K562 (cell line): ENCODE measurements around the gene OLIG2. TPM values are rescaled to one million over a fixed set of nuclear protein-coding genes. Genes with fewer than 3 reads are reported as not detected.

Experiments used
- ATAC-seq: fragments of 200-7000 bp; cut with Tn5 transposase; 3 replicates; pipeline ENCODE4 v1.9.1; 2020; ENCODE audit warnings: moderate library complexity
- BruUV-seq: library from RNA; stranded (reverse); fragments of 400-500 nt; replicated peaks from 2 replicates; lab custom pipeline; 2021; lab: Mats Ljungman, UMichigan
- CTCF ChIA-PET: fragments of 300-600 bp; formaldehyde crosslinking; extraction: SDS; loops from one replicate; lab custom pipeline; 2021; ENCODE audit warnings: low intra/inter-chr PET ratio; lab: Yijun Ruan, JAX
- POLR2A ChIA-PET: fragments of 300-600, 350-650 bp; sonication (Branson Sonifier 250); formaldehyde crosslinking; extraction: SDS; loops from one replicate; lab custom pipeline; 2021; ENCODE audit warnings: antibody characterized with exemption, inconsistent platforms; lab: Yijun Ruan, JAX
- DNase-seq, 4 experiments: peaks; one replicate each; pipeline versions ENCODE4 v3.0.0 to v3.0.0-alpha.2; 2011 to 2018; ENCODE audit warnings: low spot score in 3 of 4, mixed read lengths in 3 of 4; ENCODE audit errors: extremely low read depth in 1 of 4
- FAIRE-seq: peaks from 2 replicates; lab custom pipeline; 2011; peaks lifted over from hg19 to GRCh38; lab: Jason Lieb, UNC
- H2AFZ ChIP-seq: 2 replicates; pipeline ENCODE4 v1.6.0; 2011; ENCODE audit warnings: low read depth, low read length, control low read depth, inconsistent platforms
- H3K27ac ChIP-seq: fragments of 200-600 bp; 3 replicates; pipeline ENCODE4 v1.8.0; 2011; ENCODE audit warnings: low read depth, mild to moderate bottlenecking, control low read depth, inconsistent platforms, low read length, moderate library complexity, mixed read lengths; ENCODE audit errors: extremely low read depth
- H3K27me3 ChIP-seq, 2 experiments: fragments of 300-600 bp in 1 of 2; 2 replicates in 1 of 2; 3 replicates in 1 of 2; pipeline versions ENCODE4 v1.6.0 to v1.8.0; 2011; ENCODE audit warnings: inconsistent platforms in 2 of 2, low read length in 2 of 2, mild to moderate bottlenecking in 1 of 2, mixed read lengths in 1 of 2, moderate library complexity in 1 of 2; ENCODE audit not compliant: control insufficient read depth in 2 of 2, insufficient read depth in 2 of 2
- H3K36me3 ChIP-seq: fragments of 300-600 bp; 3 replicates; pipeline ENCODE4 v1.8.0; 2011; ENCODE audit warnings: mild to moderate bottlenecking, low read length, inconsistent platforms; ENCODE audit not compliant: control insufficient read depth, insufficient read depth
- H3K4me1 ChIP-seq, 2 experiments: fragments of 200-600 bp in 1 of 2; replicated peaks in 1 of 2; 2 replicates in 1 of 2; 3 replicates in 1 of 2; pipeline versions ENCODE4 v1.5.1 to v1.8.0; 2011; ENCODE audit warnings: inconsistent platforms in 2 of 2, low read length in 2 of 2, mild to moderate bottlenecking in 1 of 2, mixed read lengths in 1 of 2, moderate library complexity in 1 of 2; ENCODE audit not compliant: control insufficient read depth in 2 of 2, insufficient read depth in 2 of 2
- H3K4me2 ChIP-seq: 2 replicates; pipeline ENCODE4 v1.6.1; 2011; ENCODE audit warnings: low read length, control low read depth, inconsistent platforms, mixed read lengths; ENCODE audit not compliant: insufficient read depth
- H3K4me3 ChIP-seq: fragments of 200-600 bp; sonication (generic), shearing (Covaris generic); 2 replicates; pipeline ENCODE4 v1.5.1; 2016; ENCODE audit warnings: control low read depth, inconsistent platforms
- H3K79me2 ChIP-seq: fragments of 200-600 bp; 3 replicates; pipeline ENCODE4 v1.8.0; 2011; ENCODE audit warnings: low read length, inconsistent platforms; ENCODE audit not compliant: control insufficient read depth, insufficient read depth
- H3K9ac ChIP-seq, 2 experiments: 2 replicates each; pipeline versions ENCODE4 v1.6.0 to v1.6.1; 2011; ENCODE audit warnings: low read depth in 2 of 2, low read length in 2 of 2, control low read depth in 1 of 2, inconsistent platforms in 1 of 2, mild to moderate bottlenecking in 1 of 2, mixed read lengths in 1 of 2; ENCODE audit not compliant: insufficient read depth in 1 of 2
- H3K9me1 ChIP-seq: one replicate; pipeline ENCODE4 v1.6.0; 2011; ENCODE audit warnings: inconsistent platforms, mild to moderate bottlenecking, low read length, moderate library complexity; ENCODE audit not compliant: control insufficient read depth, insufficient read depth
- H3K9me3 ChIP-seq: replicated peaks from 2 replicates; pipeline ENCODE4 v1.5.1; 2011; ENCODE audit warnings: low read depth, low read length, inconsistent platforms; ENCODE audit not compliant: control insufficient read depth, insufficient read depth
- H4K20me1 ChIP-seq: replicated peaks from 2 replicates; pipeline ENCODE4 v1.6.1; 2011; ENCODE audit warnings: low read length, inconsistent platforms, mixed read lengths; ENCODE audit not compliant: control insufficient read depth, insufficient read depth
- BHLHE40 ChIP-seq: IDR thresholded peaks from 2 replicates; pipeline ENCODE4 v1.6.1; 2011; ENCODE audit warnings: low read length, improper control_type of control experiment
- CBX5 ChIP-seq: IDR thresholded peaks from 2 replicates; pipeline ENCODE4 v1.6.1; 2014; ENCODE audit warnings: low read depth, borderline replicate concordance
- CREBBP ChIP-seq: IDR thresholded peaks from one replicate; pipeline ENCODE4 v1.6.1; 2012; ENCODE audit warnings: low read depth, mild to moderate bottlenecking, control low read depth, inconsistent platforms, low read length
- E2F3 ChIP-seq: fragments of 250-450 bp; sonication (Bioruptor Pico); IDR thresholded peaks from 2 replicates; pipeline ENCODE4 v1.4.0; 2020; ENCODE audit warnings: mild to moderate bottlenecking
- ELF2 ChIP-seq: fragments of 250-450 bp; sonication (Bioruptor Pico); IDR thresholded peaks from 2 replicates; pipeline ENCODE4 v1.5.0; 2021; ENCODE audit warnings: mild to moderate bottlenecking
- HCFC1 ChIP-seq: IDR thresholded peaks from 2 replicates; pipeline ENCODE4 v1.6.1; 2012; ENCODE audit warnings: low read depth, low read length, improper control_type of control experiment
- HEY1 ChIP-seq: fragments of 250-450 bp; sonication (Bioruptor Pico); IDR thresholded peaks from 2 replicates; pipeline ENCODE4 v1.5.0; 2020; ENCODE audit warnings: mild to moderate bottlenecking, moderate library complexity, borderline replicate concordance
- L3MBTL2 ChIP-seq: fragments of 450-650 bp; IDR thresholded peaks from 2 replicates; pipeline ENCODE4 v1.6.1; 2016; ENCODE audit warnings: mild to moderate bottlenecking, moderate library complexity
- NR1H2 ChIP-seq: sonication (generic); formaldehyde crosslinking; IDR thresholded peaks from 2 replicates; pipeline ENCODE4 v1.4.0; 2020; ENCODE audit warnings: mild to moderate bottlenecking, missing genetic modification reagents
- RCOR1 ChIP-seq, 2 experiments: IDR thresholded peaks; 2 replicates each; pipeline ENCODE4 v1.6.1; 2012; ENCODE audit warnings: low read depth in 2 of 2, low read length in 2 of 2, borderline replicate concordance in 1 of 2, improper control_type of control experiment in 1 of 2
- SMARCA4 ChIP-seq: fragments of 450-650 bp; IDR thresholded peaks from 2 replicates; pipeline ENCODE4 v1.6.1; 2016
- TAF9B ChIP-seq: fragments of 450-650 bp; IDR thresholded peaks from 2 replicates; pipeline ENCODE4 v1.6.1; 2018; ENCODE audit warnings: mild to moderate bottlenecking; ENCODE audit not compliant: partially characterized antibody
- TCF7L2 ChIP-seq: fragments of 150-350 bp; IDR thresholded peaks from 2 replicates; pipeline ENCODE4 v1.6.1; 2016; ENCODE audit warnings: low read depth, mild to moderate bottlenecking, low read length, moderate library complexity
- ZNF830 ChIP-seq: fragments of 250-450 bp; sonication (Bioruptor Pico); IDR thresholded peaks from 2 replicates; pipeline ENCODE4 v1.5.0; 2021; ENCODE audit warnings: mild to moderate bottlenecking
- WGBS: fragments of 100-300 bp; shearing (Covaris generic); methylation state at CpG from one replicate; pipeline ENCODE4 v1.1.6; 2016; ENCODE audit warnings: low coverage, mixed read lengths; ENCODE audit not compliant: insufficient coverage; ENCODE audit errors: missing lambda C conversion rate; 5-methylcytosine and 5-hydroxymethylcytosine counted together
- in situ Hi-C: fragments of 300-500 bp; cut with MboI; formaldehyde crosslinking; loops from 4 replicates; pipeline ENCODE4 v1.15.0; 2018; ENCODE audit warnings: inconsistent platforms, mixed read lengths
- intact Hi-C: fragments of 100-400 bp; cut with micrococcal nuclease; formaldehyde crosslinking; loops from 2 replicates; pipeline ENCODE4 v1.14.2; 2022
- polyA plus RNA-seq, 8 experiments: library from polyadenylated mRNA; depleted of rRNA in 4 of 8; stranded (reverse) in 5 of 8; unstranded in 3 of 8; fragments of >200 nt; fragmentation: Nextera tagmentation in 2 of 8; fragmentation: Illumina TruSeq in 1 of 8; extraction: Ambion mirVana in 2 of 8; extraction: Trizol in 1 of 8; gene quantifications; 2 replicates each; pipeline versions ENCODE4 v1.2.1 to v1.2.3, GENCODE V29; 2011 to 2014; ENCODE audit warnings: inconsistent platforms in 1 of 8, missing spikeins in 1 of 8
- total RNA-seq, 7 experiments: library from RNA; depleted of rRNA in 6 of 7; stranded (reverse); fragments of >200 nt in 6 of 7; fragmentation: Illumina TruSeq in 2 of 7; extraction: Trizol in 2 of 7; gene quantifications; 2 replicates each; pipeline versions ENCODE4 v1.2.1 to v1.2.3, GENCODE V29; 2011 to 2021; ENCODE audit warnings: low replicate concordance in 1 of 7
- TF ChIP-seq, protein P1 (sequence below): fragments of 250-450 bp; sonication (Bioruptor Pico); IDR thresholded peaks from 2 replicates; pipeline ENCODE4 v1.4.0; 2020

Gene OLIG2
- total and polyA plus RNA-seq, 9 of the 15 experiments (the other 6 are each of a cell fraction or from before 2014, with no cell fraction given), result not detected

GRCh38 chr21:32993894-32994293 is 31.8 kb upstream of the OLIG2 start (continued):
- TF ChIP-seq TAF9B (no peak), L3MBTL2 (no peak), HEY1 (CRISPR knock-in tag) (no peak), CREBBP (no peak), NR1H2 (CRISPR knock-in tag) (no peak), TCF7L2 (no peak), E2F3 (CRISPR knock-in tag) (no peak), ZNF830 (CRISPR knock-in tag) (no peak)

GRCh38 chr21:32994305-32994704 is 31.4 kb upstream of the OLIG2 start:
- BruUV-seq, result no TSS peak
- Histone ChIP-seq H3K4me3 (no peak overlapping the region), H3K27me3 (peaks cover 3 to 7% of the 10 kb centered on the region in 2 experiments; a peak in 2 of 5 replicates), H4K20me1 (no peaks in the 10 kb centered on the region), H3K9me1 (no peaks in the 10 kb centered on the region), H2AFZ (no peak overlapping the region), H3K36me3 (no peaks in the 10 kb centered on the region), H3K27ac (no peak overlapping the region), H3K79me2 (no peaks in the 10 kb centered on the region), H3K4me2 (no peak overlapping the region), H3K9ac (no peak overlapping the region), H3K9me3 (no peaks in the 10 kb centered on the region), H3K4me1 (no peaks in the 10 kb centered on the region)
- POLR2A ChIA-PET, result interaction anchor here (0.6 to 0.9 kb wide), 2 partner anchors 8 to 244 kb away, joined by 3 to 4 read pairs; no protein-coding TSS in a partner anchor
- peak; percentile 71 for FAIRE-seq
- peak; percentile 20 to 25 (median 24) for DNase-seq
- intact Hi-C loops, result loop anchor here (1.0 kb wide), 2 partner anchors 133 to 203 kb away; no protein-coding TSS in a partner anchor
- ATAC-seq, result peak; percentile 36; the same call in 1 of the 3 replicates
- WGBS, result 2% methylated on average over 3 of the region's 3 CpGs
- CTCF ChIA-PET, result interaction anchor here (0.6 to 1.8 kb wide), 6 partner anchors 133 to 611 kb away, joined by 3 to 6 read pairs (median 6); no protein-coding TSS in a partner anchor
- in situ Hi-C loops, result no loop called here
- TF ChIP-seq ELF2, result no peak
- TF ChIP-seq, protein P1, sequence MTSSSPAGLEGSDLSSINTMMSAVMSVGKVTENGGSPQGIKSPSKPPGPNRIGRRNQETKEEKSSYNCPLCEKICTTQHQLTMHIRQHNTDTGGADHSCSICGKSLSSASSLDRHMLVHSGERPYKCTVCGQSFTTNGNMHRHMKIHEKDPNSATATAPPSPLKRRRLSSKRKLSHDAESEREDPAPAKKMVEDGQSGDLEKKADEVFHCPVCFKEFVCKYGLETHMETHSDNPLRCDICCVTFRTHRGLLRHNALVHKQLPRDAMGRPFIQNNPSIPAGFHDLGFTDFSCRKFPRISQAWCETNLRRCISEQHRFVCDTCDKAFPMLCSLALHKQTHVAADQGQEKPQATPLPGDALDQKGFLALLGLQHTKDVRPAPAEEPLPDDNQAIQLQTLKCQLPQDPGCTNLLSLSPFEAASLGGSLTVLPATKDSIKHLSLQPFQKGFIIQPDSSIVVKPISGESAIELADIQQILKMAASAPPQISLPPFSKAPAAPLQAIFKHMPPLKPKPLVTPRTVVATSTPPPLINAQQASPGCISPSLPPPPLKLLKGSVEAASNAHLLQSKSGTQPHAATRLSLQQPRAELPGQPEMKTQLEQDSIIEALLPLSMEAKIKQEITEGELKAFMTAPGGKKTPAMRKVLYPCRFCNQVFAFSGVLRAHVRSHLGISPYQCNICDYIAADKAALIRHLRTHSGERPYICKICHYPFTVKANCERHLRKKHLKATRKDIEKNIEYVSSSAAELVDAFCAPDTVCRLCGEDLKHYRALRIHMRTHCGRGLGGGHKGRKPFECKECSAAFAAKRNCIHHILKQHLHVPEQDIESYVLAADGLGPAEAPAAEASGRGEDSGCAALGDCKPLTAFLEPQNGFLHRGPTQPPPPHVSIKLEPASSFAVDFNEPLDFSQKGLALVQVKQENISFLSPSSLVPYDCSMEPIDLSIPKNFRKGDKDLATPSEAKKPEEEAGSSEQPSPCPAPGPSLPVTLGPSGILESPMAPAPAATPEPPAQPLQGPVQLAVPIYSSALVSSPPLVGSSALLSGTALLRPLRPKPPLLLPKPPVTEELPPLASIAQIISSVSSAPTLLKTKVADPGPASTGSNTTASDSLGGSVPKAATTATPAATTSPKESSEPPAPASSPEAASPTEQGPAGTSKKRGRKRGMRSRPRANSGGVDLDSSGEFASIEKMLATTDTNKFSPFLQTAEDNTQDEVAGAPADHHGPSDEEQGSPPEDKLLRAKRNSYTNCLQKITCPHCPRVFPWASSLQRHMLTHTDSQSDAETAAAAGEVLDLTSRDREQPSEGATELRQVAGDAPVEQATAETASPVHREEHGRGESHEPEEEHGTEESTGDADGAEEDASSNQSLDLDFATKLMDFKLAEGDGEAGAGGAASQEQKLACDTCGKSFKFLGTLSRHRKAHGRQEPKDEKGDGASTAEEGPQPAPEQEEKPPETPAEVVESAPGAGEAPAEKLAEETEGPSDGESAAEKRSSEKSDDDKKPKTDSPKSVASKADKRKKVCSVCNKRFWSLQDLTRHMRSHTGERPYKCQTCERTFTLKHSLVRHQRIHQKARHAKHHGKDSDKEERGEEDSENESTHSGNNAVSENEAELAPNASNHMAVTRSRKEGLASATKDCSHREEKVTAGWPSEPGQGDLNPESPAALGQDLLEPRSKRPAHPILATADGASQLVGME (CRISPR knock-in tag), result no peak
- TF ChIP-seq HCFC1, result no peak
- no peak for TF ChIP-seq TCF7L2
- TF ChIP-seq CBX5, result no peak
- no peak for TF ChIP-seq SMARCA4
- TF ChIP-seq BHLHE40, result no peak
- no peak for TF ChIP-seq RCOR1 (IDR thresholded peaks at IDR 0.05; ENCODE audit: borderline replicate concordance in 1 of 2, low read depth in 2 of 2, low read length in 2 of 2)
